ENCODE measurements around the gene GOLGA6D.
"Not testable (repeated sequence)": the region's sequence is repeated elsewhere in the genome, so short reads cannot be mapped to it uniquely, and the experiment has no call there.

Gene GOLGA6D

GRCh38 chr15:75284152-75284551, 1.5 kb downstream of the GOLGA6D start:
- DNase-seq: not testable (repeated sequence)

- DNase-seq: not testable (repeated sequence)
Measured at GRCh38 chr15:75293660-75294059, 11.0 kb downstream of the GOLGA6D start.

- not testable (repeated sequence) for DNase-seq
Measured at GRCh38 chr15:75298541-75299310, 16.1 kb downstream of the GOLGA6D start.

GRCh38 chr15:75299311-75299688, 16.7 kb downstream of the GOLGA6D start:
- not testable (repeated sequence) for DNase-seq

- DNase-seq: not testable (repeated sequence)
Measured at GRCh38 chr15:75300026-75300425, 17.4 kb downstream of the GOLGA6D start.

GRCh38 chr15:75302318-75302717, 19.7 kb downstream of the GOLGA6D start:
- no peak for DNase-seq

GRCh38 chr15:75302753-75303152, 20.1 kb downstream of the GOLGA6D start:
- DNase-seq: not testable (repeated sequence)

GRCh38 chr15:75306188-75306587, 23.6 kb downstream of the GOLGA6D start:
- no peak for DNase-seq

- DNase-seq: no peak
Measured at GRCh38 chr15:75307778-75308390, 25.2 kb downstream of the GOLGA6D start.

- DNase-seq: no peak
Measured at GRCh38 chr15:75309711-75310110, 27.1 kb downstream of the GOLGA6D start.

- not testable (repeated sequence) for DNase-seq
Measured at GRCh38 chr15:75312548-75312947, 29.9 kb downstream of the GOLGA6D start.

GRCh38 chr15:75313116-75313845, 30.6 kb downstream of the GOLGA6D start:
- DNase-seq: no peak

GRCh38 chr15:75314552-75315290, 32.1 kb downstream of the GOLGA6D start:
- DNase-seq: no peak

GRCh38 chr15:75319231-75319897, 36.7 kb downstream of the GOLGA6D start:
- not testable (repeated sequence) for DNase-seq

GRCh38 chr15:75321711-75322110, 39.1 kb downstream of the GOLGA6D start:
- DNase-seq: no peak

GRCh38 chr15:75325922-75326321, 43.3 kb downstream of the GOLGA6D start:
- no peak for DNase-seq

- no peak for DNase-seq
Measured at GRCh38 chr15:75327005-75327404, 44.4 kb downstream of the GOLGA6D start.

- DNase-seq: no peak
Measured at GRCh38 chr15:75327491-75327890, 44.9 kb downstream of the GOLGA6D start.

GRCh38 chr15:75328493-75329314, 46.1 kb downstream of the GOLGA6D start:
- no peak for DNase-seq

- DNase-seq: no peak
Measured at GRCh38 chr15:75329571-75329970, 46.9 kb downstream of the GOLGA6D start.

- not testable (repeated sequence) for DNase-seq
Measured at GRCh38 chr15:75332093-75332492, 49.5 kb downstream of the GOLGA6D start.

All from GDM1 (cell line).